B cell (primary cell): ENCODE results near the gene TANC1. TPM values are rescaled to one million over a fixed set of nuclear protein-coding genes. Genes with fewer than 3 reads are reported as not detected.

Experiments
- ATAC-seq: fragments of 200-7000 bp; cut with Tn5 transposase; one replicate; pipeline ENCODE4 v1.10.0; 2021; ENCODE audit warnings: low read depth, mild to moderate bottlenecking, moderate number of reproducible peaks, moderate library complexity
- CTCF ChIA-PET: fragments of 350-600 bp; sonication (Branson Sonifier 250); formaldehyde crosslinking; loops from one replicate; lab custom pipeline; 2021; ENCODE audit warnings: antibody characterized with exemption, inconsistent platforms; lab: Charles Lee
- POLR2A ChIA-PET: fragments of 350-600 bp; sonication (Branson Sonifier 250); formaldehyde crosslinking; loops from one replicate; lab custom pipeline; 2021; ENCODE audit warnings: antibody characterized with exemption; lab: Charles Lee
- DNase-seq: peaks from one replicate; pipeline ENCODE4 v3.0.0; 2013
- H2AFZ ChIP-seq: 2 replicates; pipeline ENCODE4 v1.6.1; 2012; ENCODE audit warnings: mild to moderate bottlenecking, low read depth, low read length; ENCODE audit not compliant: insufficient read depth, poor library complexity, severe bottlenecking
- H3K27ac ChIP-seq, 2 donors: 1 replicate in 1 of 2; 2 replicates in 1 of 2; pipeline ENCODE4 v1.5.1; 2012 to 2013; ENCODE audit warnings: low read length in 2 of 2, mild to moderate bottlenecking in 2 of 2, moderate library complexity in 1 of 2
- H3K27me3 ChIP-seq, 4 experiments: fragments of 200-600 bp in 1 of 4; sonication (generic) in 1 of 4; replicated peaks in 1 of 4; 1 replicate in 2 of 4; 2 replicates in 2 of 4; pipeline versions ENCODE4 v1.6.1 to v1.7.0; 2013 to 2016; ENCODE audit warnings: low read length in 3 of 4, mild to moderate bottlenecking in 2 of 4, mixed read lengths in 1 of 4, moderate library complexity in 1 of 4; ENCODE audit not compliant: insufficient read depth in 4 of 4, control insufficient read depth in 3 of 4; ENCODE audit errors: control extremely low read depth in 1 of 4
- H3K36me3 ChIP-seq, 2 experiments: replicated peaks in 1 of 2; 1 replicate in 1 of 2; 2 replicates in 1 of 2; pipeline versions ENCODE4 v1.6.1 to v1.7.1; 2013; ENCODE audit warnings: low read length in 1 of 2; ENCODE audit not compliant: insufficient read depth in 2 of 2, control insufficient read depth in 1 of 2; ENCODE audit errors: control extremely low read depth in 1 of 2, extremely low read depth in 1 of 2
- H3K4me1 ChIP-seq, 2 donors: fragments of 200-600 bp in 1 of 2; sonication (generic) in 1 of 2; 1 replicate in 1 of 2; 2 replicates in 1 of 2; pipeline versions ENCODE4 v1.5.1 to v1.6.1; 2013 to 2017; ENCODE audit warnings: low read length in 2 of 2; ENCODE audit not compliant: control insufficient read depth in 2 of 2, insufficient read depth in 2 of 2
- H3K4me2 ChIP-seq: replicated peaks from 2 replicates; pipeline ENCODE3; 2012; ENCODE audit warnings: mild to moderate bottlenecking, low read depth, low read length; ENCODE audit not compliant: poor library complexity, severe bottlenecking
- H3K4me3 ChIP-seq, 5 experiments: fragments of 200-600 bp in 1 of 5; sonication (generic) in 1 of 5; 1 replicate in 3 of 5; 2 replicates in 2 of 5; pipeline versions ENCODE4 v1.5.1 to v1.7.0; 2011 to 2016; ENCODE audit warnings: low read length in 4 of 5, mild to moderate bottlenecking in 4 of 5, low read depth in 2 of 5, control low read depth in 1 of 5, moderate library complexity in 1 of 5; ENCODE audit not compliant: insufficient read depth in 1 of 5; ENCODE audit errors: control extremely low read depth in 1 of 5, extremely low read depth in 1 of 5
- H3K79me2 ChIP-seq: fragments of 200-600 bp; sonication (generic); one replicate; pipeline ENCODE4 v1.6.0; 2016; ENCODE audit warnings: low read length; ENCODE audit not compliant: control insufficient read depth, insufficient read depth
- H3K9ac ChIP-seq: fragments of 200-600 bp; sonication (generic); 2 replicates; pipeline ENCODE4 v1.6.1; 2017; ENCODE audit warnings: mild to moderate bottlenecking, low read length, moderate library complexity
- H3K9me3 ChIP-seq, 3 donors: one replicate each; pipeline versions ENCODE4 v1.6.1 to v1.7.1; 2013; ENCODE audit warnings: low read length in 2 of 3; ENCODE audit not compliant: control insufficient read depth in 2 of 3, insufficient read depth in 1 of 3; ENCODE audit errors: control extremely low read depth in 1 of 3
- H4K20me1 ChIP-seq: 2 replicates; pipeline ENCODE4 v1.6.0; 2012; ENCODE audit warnings: mild to moderate bottlenecking, low read length; ENCODE audit not compliant: insufficient read depth, control insufficient read depth, poor library complexity, severe bottlenecking
- H3K27ac Mint-ChIP-seq: one replicate; pipeline ENCODE4 v1.8.0; 2021; ENCODE audit warnings: mixed read lengths
- H3K27me3 Mint-ChIP-seq: one replicate; pipeline ENCODE4 v1.8.0; 2021; ENCODE audit warnings: mixed read lengths
- H3K4me1 Mint-ChIP-seq: one replicate; pipeline ENCODE4 v1.8.0; 2021; ENCODE audit warnings: mixed read lengths
- H3K4me3 Mint-ChIP-seq: one replicate; pipeline ENCODE4 v1.8.0; 2021; ENCODE audit warnings: mixed read lengths
- H3K9me3 Mint-ChIP-seq: one replicate; pipeline ENCODE4 v1.8.0; 2022; ENCODE audit warnings: mixed read lengths; ENCODE audit not compliant: insufficient read depth
- EZH2 ChIP-seq: IDR thresholded peaks from 2 replicates; pipeline ENCODE4 v1.6.1; 2012; ENCODE audit warnings: borderline replicate concordance, low read depth, mild to moderate bottlenecking, moderate library complexity, low read length; ENCODE audit not compliant: insufficient read depth, poor library complexity, severe bottlenecking
- WGBS: methylation state at CpG from one replicate; pipeline ENCODE4 v1.1.5; 2013; ENCODE audit warnings: missing lambda C conversion rate; ENCODE audit not compliant: insufficient coverage; 5-methylcytosine and 5-hydroxymethylcytosine counted together
- intact Hi-C: fragments of 100-400 bp; cut with micrococcal nuclease; formaldehyde crosslinking; loops from one replicate; pipeline ENCODE4 v1.10.0; 2022
- polyA plus RNA-seq: library from polyadenylated mRNA; depleted of rRNA; stranded (reverse); fragments of >200 nt; gene quantifications from 2 replicates; pipeline ENCODE4 v1.2.3, GENCODE V29; 2012
- total RNA-seq, 2 donors: library from RNA; stranded (reverse); fragments of 120-200 nt in 1 of 2; gene quantifications; 1 replicate in 1 of 2; 2 replicates in 1 of 2; pipeline versions ENCODE4 v1.2.3 to v1.2.4, GENCODE V29; 2013 to 2022
- TF ChIP-seq, protein P1 (sequence below): fragments of 200-600 bp; IDR thresholded peaks from one replicate; pipeline ENCODE4 v1.8.0; 2022; ENCODE audit warnings: antibody characterized with exemption, mild to moderate bottlenecking

Gene TANC1
- total and polyA plus RNA-seq, 2 donors (not counting 1 experiment from before 2014, with no cell fraction given): 0.13 TPM; not detected in 1

DNA sequence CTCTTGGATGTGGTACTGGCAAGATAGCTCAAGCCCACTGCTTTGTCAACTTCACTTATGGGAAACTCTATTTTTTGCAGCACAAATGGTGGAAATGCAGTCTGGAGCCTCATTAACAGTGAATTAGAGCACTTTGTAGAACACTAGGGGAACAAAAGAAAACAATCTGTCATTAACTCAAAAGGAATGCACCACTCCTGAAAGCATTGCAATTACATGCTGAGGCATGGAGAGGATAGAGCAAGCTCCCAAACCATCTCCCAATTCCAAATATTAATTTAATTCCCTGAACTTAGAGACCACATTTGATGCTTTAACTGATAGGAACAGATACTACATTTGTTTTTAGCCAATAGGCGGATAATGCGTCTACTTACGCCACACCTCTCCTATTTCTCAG is 32.8 kb upstream of the TANC1 start:
- Mint-ChIP-seq H3K9me3 (peaks cover 3% of the 10 kb centered on the region), H3K27me3 (no peaks in the 10 kb centered on the region), H3K27ac (no peak overlapping the region), H3K4me3 (no peak overlapping the region), H3K4me1 (no peaks in the 10 kb centered on the region)
- H4K20me1 ChIP-seq: no peaks in the 10 kb centered on the region
- H3K9me3 ChIP-seq: no peaks in the 10 kb centered on the region
- TF ChIP-seq EZH2: no peak
- TF ChIP-seq, protein P1, sequence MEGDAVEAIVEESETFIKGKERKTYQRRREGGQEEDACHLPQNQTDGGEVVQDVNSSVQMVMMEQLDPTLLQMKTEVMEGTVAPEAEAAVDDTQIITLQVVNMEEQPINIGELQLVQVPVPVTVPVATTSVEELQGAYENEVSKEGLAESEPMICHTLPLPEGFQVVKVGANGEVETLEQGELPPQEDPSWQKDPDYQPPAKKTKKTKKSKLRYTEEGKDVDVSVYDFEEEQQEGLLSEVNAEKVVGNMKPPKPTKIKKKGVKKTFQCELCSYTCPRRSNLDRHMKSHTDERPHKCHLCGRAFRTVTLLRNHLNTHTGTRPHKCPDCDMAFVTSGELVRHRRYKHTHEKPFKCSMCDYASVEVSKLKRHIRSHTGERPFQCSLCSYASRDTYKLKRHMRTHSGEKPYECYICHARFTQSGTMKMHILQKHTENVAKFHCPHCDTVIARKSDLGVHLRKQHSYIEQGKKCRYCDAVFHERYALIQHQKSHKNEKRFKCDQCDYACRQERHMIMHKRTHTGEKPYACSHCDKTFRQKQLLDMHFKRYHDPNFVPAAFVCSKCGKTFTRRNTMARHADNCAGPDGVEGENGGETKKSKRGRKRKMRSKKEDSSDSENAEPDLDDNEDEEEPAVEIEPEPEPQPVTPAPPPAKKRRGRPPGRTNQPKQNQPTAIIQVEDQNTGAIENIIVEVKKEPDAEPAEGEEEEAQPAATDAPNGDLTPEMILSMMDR: no peak
- peaks cover 0 to 2% (median 0%) of the 10 kb centered on the region in 4 experiments for H3K27me3 ChIP-seq
- ChIA-PET CTCF (interaction anchor here (0.9 kb wide), 1 partner anchor 17 kb away, joined by 3 read pairs; no protein-coding TSS in a partner anchor), POLR2A (no interaction called here)
- ATAC-seq (no peak), DNase-seq (no peak)
- H3K36me3 ChIP-seq: no peaks in the 10 kb centered on the region
- no peak overlapping the region for H2AFZ ChIP-seq
- WGBS: 97% methylated on average over 3 of the region's 3 CpGs
- no peak overlapping the region for H3K27ac ChIP-seq
- H3K4me3 ChIP-seq: no peak overlapping the region
- intact Hi-C loops: no loop called here
- H3K4me1 ChIP-seq: no peaks in the 10 kb centered on the region
- no peak overlapping the region for H3K9ac ChIP-seq
- no peak overlapping the region for H3K4me2 ChIP-seq
- H3K79me2 ChIP-seq: no peaks in the 10 kb centered on the region

DNA sequence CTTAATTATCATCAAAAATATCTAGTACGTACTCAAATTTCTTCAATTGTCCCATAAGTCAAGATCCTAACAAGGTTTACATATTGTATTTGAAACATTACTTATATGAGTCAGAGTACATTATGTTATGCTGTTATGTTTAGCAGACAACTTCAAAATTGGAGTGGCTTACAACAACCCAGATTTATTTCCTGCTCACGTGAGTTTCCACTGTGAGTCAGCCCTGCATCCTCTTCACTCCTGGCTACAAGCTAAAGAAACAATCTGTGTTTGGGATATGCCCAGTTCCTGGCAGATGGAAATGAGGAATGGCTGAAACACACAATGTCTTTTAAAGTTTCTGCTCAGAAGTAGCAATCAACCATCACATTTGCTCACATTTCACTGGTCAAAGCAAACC is 31.5 kb upstream of the TANC1 start:
- ATAC-seq (no peak), DNase-seq (no peak)
- Histone ChIP-seq H3K4me2 (no peak overlapping the region), H3K4me1 (no peaks in the 10 kb centered on the region), H3K36me3 (no peaks in the 10 kb centered on the region), H2AFZ (no peak overlapping the region), H3K9me3 (no peaks in the 10 kb centered on the region), H3K27me3 (peaks cover 0 to 2% (median 0%) of the 10 kb centered on the region in 4 experiments), H3K79me2 (no peaks in the 10 kb centered on the region), H3K27ac (no peak overlapping the region), H3K4me3 (no peak overlapping the region), H4K20me1 (no peaks in the 10 kb centered on the region), H3K9ac (no peak overlapping the region)
- ChIA-PET POLR2A (no interaction called here), CTCF (no interaction called here)
- intact Hi-C loops: no loop called here
- peaks cover 3% of the 10 kb centered on the region for H3K9me3 Mint-ChIP-seq
- H3K27me3 Mint-ChIP-seq: peaks cover 7% of the 10 kb centered on the region
- H3K4me3 Mint-ChIP-seq: no peak overlapping the region
- H3K27ac Mint-ChIP-seq: no peak overlapping the region
- H3K4me1 Mint-ChIP-seq: no peaks in the 10 kb centered on the region
- TF ChIP-seq EZH2: no peak
- TF ChIP-seq, protein P1: no peak
- 80% methylated on average over 1 of the region's 2 CpGs for WGBS
